ENCODE measurements around the gene KCND2.
A peak's percentile ranks its signal among the peaks of the same experiment; 100 is the strongest.

The KCND2 gene

GRCh38 chr7:120444650-120445049 lies 171.7 kb downstream of the KCND2 start:
- H3K18ac ChIP-seq (ENCODE audit: low read length), result no peak overlapping the region
- no peak overlapping the region for H3K4me3 ChIP-seq (ENCODE audit: low read length in 2 of 2)
- H2BK15ac ChIP-seq (ENCODE audit: low read length), result no peak overlapping the region
- H3K4me1 ChIP-seq (ENCODE audit: control insufficient read depth in 2 of 2, insufficient read depth in 1 of 2, low read depth in 1 of 2, low read length in 2 of 2), result no peaks in the 10 kb centered on the region
- no peaks in the 10 kb centered on the region for H3K9me3 ChIP-seq (replicated peaks in 1 of 2; ENCODE audit: control insufficient read depth in 2 of 2, insufficient read depth in 1 of 2, low read depth in 1 of 2, low read length in 2 of 2)
- no peak overlapping the region for H4K91ac ChIP-seq (ENCODE audit: low read depth, low read length, poor library complexity)
- H3K79me1 ChIP-seq (ENCODE audit: low read depth, low read length), result no peaks in the 10 kb centered on the region
- H2BK12ac ChIP-seq (ENCODE audit: low read length), result no peak overlapping the region
- H3K9ac ChIP-seq (ENCODE audit: low read depth, low read length, poor library complexity), result no peak overlapping the region
- H2AK5ac ChIP-seq (ENCODE audit: low read depth, low read length), result no peak overlapping the region
- H2BK5ac ChIP-seq (ENCODE audit: low read length), result no peak overlapping the region
- H3K27ac ChIP-seq (replicated peaks; ENCODE audit: low read length), result no peak overlapping the region
- H3K14ac ChIP-seq (ENCODE audit: low read length), result no peak overlapping the region
- no CpG with 5 or more reads among the region's 1 CpG for WGBS, 2 donors (ENCODE audit: extremely low coverage in 2 of 2, insufficient read length in 2 of 2, insufficient replicate concordance in 1 of 2)
- H2AFZ ChIP-seq (ENCODE audit: low read length), result no peak overlapping the region
- H4K8ac ChIP-seq (ENCODE audit: low read depth, low read length), result no peak overlapping the region
- H3K4me2 ChIP-seq (ENCODE audit: insufficient read depth, low read length, poor library complexity, severe bottlenecking), result no peak overlapping the region
- H3K23ac ChIP-seq (ENCODE audit: low read depth, low read length, poor library complexity), result no peak overlapping the region
- H2BK120ac ChIP-seq (ENCODE audit: low read depth, low read length), result no peak overlapping the region
- no peaks in the 10 kb centered on the region for H3K27me3 ChIP-seq (ENCODE audit: control insufficient read depth in 3 of 3, insufficient read depth in 3 of 3, low read depth in 1 of 3, low read length in 3 of 3)
- no peak overlapping the region for H3K4ac ChIP-seq (ENCODE audit: low read length)
- DNase-seq (ENCODE audit: low spot score), result no peak
- H3K36me3 ChIP-seq (replicated peaks in 1 of 2; ENCODE audit: control insufficient read depth in 2 of 2, insufficient read depth in 2 of 2, low read length in 2 of 2), result no peaks in the 10 kb centered on the region

- Histone ChIP-seq H3K4me1 (ENCODE audit: control insufficient read depth in 2 of 2, insufficient read depth in 1 of 2, low read depth in 1 of 2, low read length in 2 of 2) (no peaks in the 10 kb centered on the region), H2BK120ac (ENCODE audit: low read depth, low read length) (no peak overlapping the region), H3K36me3 (replicated peaks in 1 of 2; ENCODE audit: control insufficient read depth in 2 of 2, insufficient read depth in 2 of 2, low read length in 2 of 2) (no peaks in the 10 kb centered on the region), H4K8ac (ENCODE audit: low read depth, low read length) (no peak overlapping the region), H3K14ac (ENCODE audit: low read length) (no peak overlapping the region), H3K79me1 (ENCODE audit: low read depth, low read length) (no peaks in the 10 kb centered on the region), H3K27me3 (ENCODE audit: control insufficient read depth in 3 of 3, insufficient read depth in 3 of 3, low read depth in 1 of 3, low read length in 3 of 3) (no peaks in the 10 kb centered on the region), H3K23ac (ENCODE audit: low read depth, low read length, poor library complexity) (no peak overlapping the region), H2BK12ac (ENCODE audit: low read length) (no peak overlapping the region), H3K18ac (ENCODE audit: low read length) (no peak overlapping the region), H2BK5ac (ENCODE audit: low read length) (no peak overlapping the region), H2AK5ac (ENCODE audit: low read depth, low read length) (no peak overlapping the region), H4K91ac (ENCODE audit: low read depth, low read length, poor library complexity) (no peak overlapping the region), H3K9ac (ENCODE audit: low read depth, low read length, poor library complexity) (no peak overlapping the region), H2AFZ (ENCODE audit: low read length) (no peak overlapping the region), H3K4me2 (ENCODE audit: insufficient read depth, low read length, poor library complexity, severe bottlenecking) (no peak overlapping the region), H3K4ac (ENCODE audit: low read length) (no peak overlapping the region), H3K9me3 (replicated peaks in 1 of 2; ENCODE audit: control insufficient read depth in 2 of 2, insufficient read depth in 1 of 2, low read depth in 1 of 2, low read length in 2 of 2) (no peaks in the 10 kb centered on the region), H3K27ac (replicated peaks; ENCODE audit: low read length) (no peak overlapping the region), H3K4me3 (ENCODE audit: low read length in 2 of 2) (no peak overlapping the region), H2BK15ac (ENCODE audit: low read length) (no peak overlapping the region)
- WGBS, 2 donors (ENCODE audit: extremely low coverage in 2 of 2, insufficient read length in 2 of 2, insufficient replicate concordance in 1 of 2), result no CpG with 5 or more reads among the region's 2 CpGs
- DNase-seq (ENCODE audit: low spot score), result no peak
These were observed 172.3 kb downstream of the KCND2 start for GRCh38 chr7:120445276-120445675.

- no peak overlapping the region for H3K4me2 ChIP-seq (ENCODE audit: insufficient read depth, low read length, poor library complexity, severe bottlenecking)
- H4K91ac ChIP-seq (ENCODE audit: low read depth, low read length, poor library complexity), result no peak overlapping the region
- peak overlapping the region in 1 of 2 donors; percentile 61 for H3K4me3 ChIP-seq (ENCODE audit: low read length in 2 of 2)
- DNase-seq (ENCODE audit: low spot score), result no peak
- H3K9me3 ChIP-seq (replicated peaks in 1 of 2; ENCODE audit: control insufficient read depth in 2 of 2, insufficient read depth in 1 of 2, low read depth in 1 of 2, low read length in 2 of 2), result peaks cover 7 to 10% of the 10 kb centered on the region in 2 donors
- no peaks in the 10 kb centered on the region for H3K36me3 ChIP-seq (replicated peaks in 1 of 2; ENCODE audit: control insufficient read depth in 2 of 2, insufficient read depth in 2 of 2, low read length in 2 of 2)
- no peak overlapping the region for H4K8ac ChIP-seq (ENCODE audit: low read depth, low read length)
- no peak overlapping the region for H2BK12ac ChIP-seq (ENCODE audit: low read length)
- no peaks in the 10 kb centered on the region for H3K4me1 ChIP-seq (ENCODE audit: control insufficient read depth in 2 of 2, insufficient read depth in 1 of 2, low read depth in 1 of 2, low read length in 2 of 2)
- H3K23ac ChIP-seq (ENCODE audit: low read depth, low read length, poor library complexity), result no peak overlapping the region
- no peak overlapping the region for H3K27ac ChIP-seq (replicated peaks; ENCODE audit: low read length)
- H3K79me1 ChIP-seq (ENCODE audit: low read depth, low read length), result no peaks in the 10 kb centered on the region
- H3K27me3 ChIP-seq (ENCODE audit: control insufficient read depth in 3 of 3, insufficient read depth in 3 of 3, low read depth in 1 of 3, low read length in 3 of 3), result no peaks in the 10 kb centered on the region
- H2BK5ac ChIP-seq (ENCODE audit: low read length), result no peak overlapping the region
- no peak overlapping the region for H3K14ac ChIP-seq (ENCODE audit: low read length)
- no peak overlapping the region for H2AK5ac ChIP-seq (ENCODE audit: low read depth, low read length)
- WGBS, 2 donors (ENCODE audit: extremely low coverage in 2 of 2, insufficient read length in 2 of 2, insufficient replicate concordance in 1 of 2), result no CpG with 5 or more reads among the region's 7 CpGs
- H2BK120ac ChIP-seq (ENCODE audit: low read depth, low read length), result no peak overlapping the region
- H3K18ac ChIP-seq (ENCODE audit: low read length), result no peak overlapping the region
- H2AFZ ChIP-seq (ENCODE audit: low read length), result no peak overlapping the region
- H3K9ac ChIP-seq (ENCODE audit: low read depth, low read length, poor library complexity), result no peak overlapping the region
- H2BK15ac ChIP-seq (ENCODE audit: low read length), result no peak overlapping the region
- H3K4ac ChIP-seq (ENCODE audit: low read length), result no peak overlapping the region
These were observed 179.7 kb downstream of the KCND2 start for GRCh38 chr7:120452665-120453064.

DNA sequence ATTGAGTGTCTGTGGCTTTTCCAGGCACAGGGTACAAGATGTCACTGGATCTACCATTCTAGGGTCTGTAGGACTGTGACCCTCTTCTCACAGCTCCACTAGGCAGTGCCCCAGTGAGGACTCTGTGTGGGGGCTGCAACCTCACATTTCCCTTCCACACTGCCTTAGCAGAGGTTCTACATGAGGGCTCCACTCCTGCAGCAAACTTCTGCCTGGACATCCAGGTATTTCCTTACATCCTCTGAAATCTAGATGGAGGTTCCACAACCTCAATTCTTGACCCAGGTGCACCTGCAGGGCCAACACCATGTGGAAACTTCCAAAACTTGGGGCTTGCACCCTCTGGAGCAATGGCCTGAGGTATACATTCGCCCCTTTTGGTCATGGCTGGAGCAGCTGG lies 183.7 kb downstream of the KCND2 start:
- Histone ChIP-seq H3K36me3 (replicated peaks in 1 of 2; ENCODE audit: control insufficient read depth in 2 of 2, insufficient read depth in 2 of 2, low read length in 2 of 2) (no peaks in the 10 kb centered on the region), H3K18ac (ENCODE audit: low read length) (no peak overlapping the region), H2BK5ac (ENCODE audit: low read length) (no peak overlapping the region), H3K79me1 (ENCODE audit: low read depth, low read length) (no peaks in the 10 kb centered on the region), H3K9ac (ENCODE audit: low read depth, low read length, poor library complexity) (no peak overlapping the region), H3K4me3 (ENCODE audit: low read length in 2 of 2) (no peak overlapping the region), H3K4me1 (ENCODE audit: control insufficient read depth in 2 of 2, insufficient read depth in 1 of 2, low read depth in 1 of 2, low read length in 2 of 2) (peaks cover 0 to 2% of the 10 kb centered on the region in 2 donors), H3K23ac (ENCODE audit: low read depth, low read length, poor library complexity) (no peak overlapping the region), H2AK5ac (ENCODE audit: low read depth, low read length) (no peak overlapping the region), H2BK15ac (ENCODE audit: low read length) (no peak overlapping the region), H2BK12ac (ENCODE audit: low read length) (no peak overlapping the region), H4K8ac (ENCODE audit: low read depth, low read length) (no peak overlapping the region), H3K9me3 (replicated peaks in 1 of 2; ENCODE audit: control insufficient read depth in 2 of 2, insufficient read depth in 1 of 2, low read depth in 1 of 2, low read length in 2 of 2) (peaks cover 7 to 10% of the 10 kb centered on the region in 2 donors), H2AFZ (ENCODE audit: low read length) (no peak overlapping the region), H3K4ac (ENCODE audit: low read length) (no peak overlapping the region), H3K27me3 (ENCODE audit: control insufficient read depth in 3 of 3, insufficient read depth in 3 of 3, low read depth in 1 of 3, low read length in 3 of 3) (no peaks in the 10 kb centered on the region), H4K91ac (ENCODE audit: low read depth, low read length, poor library complexity) (no peak overlapping the region), H3K14ac (ENCODE audit: low read length) (no peak overlapping the region), H3K27ac (replicated peaks; ENCODE audit: low read length) (no peak overlapping the region), H3K4me2 (ENCODE audit: insufficient read depth, low read length, poor library complexity, severe bottlenecking) (no peak overlapping the region), H2BK120ac (ENCODE audit: low read depth, low read length) (no peak overlapping the region)
- DNase-seq (ENCODE audit: low spot score), result no peak
- WGBS, 2 donors (ENCODE audit: extremely low coverage in 2 of 2, insufficient read length in 2 of 2, insufficient replicate concordance in 1 of 2), result no CpG with 5 or more reads among the region's 1 CpG

All from neuronal stem cell (in vitro differentiated cells).